GM18868 (cell line): Measurements from ENCODE around the gene IGFL2.
"Not testable (repeated sequence)": the region's sequence is repeated elsewhere in the genome, so short reads cannot be mapped to it uniquely, and the experiment has no call there.

Source experiments
- ATAC-seq: cut with Tn5 transposase; IDR thresholded peaks from one replicate; pipeline ENCODE4 v1.9.1; 2021; ENCODE audit warnings: mild to moderate bottlenecking, moderate library complexity; ENCODE audit not compliant: unreplicated experiment

IGFL2 gene

GRCh38 chr19:46206682-46207081 is 58.6 kb downstream of the IGFL2 start:
- ATAC-seq, result no peak

- not testable (repeated sequence) for ATAC-seq
These were observed 59.8 kb downstream of the IGFL2 start for GRCh38 chr19:46207858-46208257.

- ATAC-seq, result no peak
These were observed 61.0 kb downstream of the IGFL2 start for GRCh38 chr19:46209051-46209450.

GRCh38 chr19:46209472-46209871 is 61.4 kb downstream of the IGFL2 start:
- no peak for ATAC-seq

- no peak for ATAC-seq
These were observed 62.6 kb downstream of the IGFL2 start for GRCh38 chr19:46210669-46211068.
